ENCODE results near the gene UXS1.

Gene UXS1

DNA sequence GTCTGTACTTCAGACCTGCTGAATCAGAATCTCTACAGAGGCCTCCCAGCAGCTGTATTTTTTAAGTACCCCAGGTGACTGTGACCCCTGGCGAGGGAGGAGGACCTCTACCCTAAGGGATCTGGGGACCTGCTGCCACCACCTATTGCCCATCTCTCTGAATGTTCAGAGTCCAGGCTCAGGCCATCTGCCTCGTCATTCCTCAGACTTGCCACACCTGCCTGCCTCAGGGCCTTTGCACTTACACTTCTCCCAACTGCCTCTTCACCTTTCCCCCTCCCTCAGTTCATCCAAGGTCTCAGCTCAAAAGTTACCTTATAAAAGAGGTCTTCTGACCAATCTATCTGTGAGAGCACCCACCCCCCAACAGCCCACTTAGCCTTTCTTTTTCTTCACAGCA is 21.5 kb downstream of the UXS1 start:
- TF ChIP-seq, protein P1, sequence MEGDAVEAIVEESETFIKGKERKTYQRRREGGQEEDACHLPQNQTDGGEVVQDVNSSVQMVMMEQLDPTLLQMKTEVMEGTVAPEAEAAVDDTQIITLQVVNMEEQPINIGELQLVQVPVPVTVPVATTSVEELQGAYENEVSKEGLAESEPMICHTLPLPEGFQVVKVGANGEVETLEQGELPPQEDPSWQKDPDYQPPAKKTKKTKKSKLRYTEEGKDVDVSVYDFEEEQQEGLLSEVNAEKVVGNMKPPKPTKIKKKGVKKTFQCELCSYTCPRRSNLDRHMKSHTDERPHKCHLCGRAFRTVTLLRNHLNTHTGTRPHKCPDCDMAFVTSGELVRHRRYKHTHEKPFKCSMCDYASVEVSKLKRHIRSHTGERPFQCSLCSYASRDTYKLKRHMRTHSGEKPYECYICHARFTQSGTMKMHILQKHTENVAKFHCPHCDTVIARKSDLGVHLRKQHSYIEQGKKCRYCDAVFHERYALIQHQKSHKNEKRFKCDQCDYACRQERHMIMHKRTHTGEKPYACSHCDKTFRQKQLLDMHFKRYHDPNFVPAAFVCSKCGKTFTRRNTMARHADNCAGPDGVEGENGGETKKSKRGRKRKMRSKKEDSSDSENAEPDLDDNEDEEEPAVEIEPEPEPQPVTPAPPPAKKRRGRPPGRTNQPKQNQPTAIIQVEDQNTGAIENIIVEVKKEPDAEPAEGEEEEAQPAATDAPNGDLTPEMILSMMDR (IDR thresholded peaks at IDR 0.05; ENCODE audit: low read depth, low read length, missing control alignments), result no peak
- no peak for DNase-seq (ENCODE audit: low read depth)
- H3K4me3 ChIP-seq (ENCODE audit: low read depth, low read length), result no peak overlapping the region

DNA sequence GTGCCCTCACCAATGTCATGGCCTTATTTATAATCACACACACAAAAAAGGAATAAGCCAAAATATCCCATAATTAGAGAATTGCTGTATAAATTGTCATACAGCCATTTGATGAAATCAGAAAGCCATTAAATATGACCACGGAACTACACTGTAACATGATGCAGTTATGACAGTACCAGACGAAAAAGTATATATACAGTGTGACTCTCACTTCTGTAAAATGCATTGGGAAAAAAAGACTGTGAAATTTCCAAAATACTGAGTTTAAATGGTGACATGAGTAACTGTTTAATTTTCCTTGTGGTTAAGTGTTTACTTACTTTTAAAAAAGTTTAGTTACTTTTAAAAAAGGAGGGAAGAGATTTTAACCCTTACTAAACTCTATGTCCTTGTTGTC is 25.4 kb downstream of the UXS1 start:
- DNase-seq (ENCODE audit: low read depth), result no peak
- H3K4me3 ChIP-seq (ENCODE audit: low read depth, low read length), result no peak overlapping the region
- TF ChIP-seq, protein P1 (IDR thresholded peaks at IDR 0.05; ENCODE audit: low read depth, low read length, missing control alignments), result no peak

DNA sequence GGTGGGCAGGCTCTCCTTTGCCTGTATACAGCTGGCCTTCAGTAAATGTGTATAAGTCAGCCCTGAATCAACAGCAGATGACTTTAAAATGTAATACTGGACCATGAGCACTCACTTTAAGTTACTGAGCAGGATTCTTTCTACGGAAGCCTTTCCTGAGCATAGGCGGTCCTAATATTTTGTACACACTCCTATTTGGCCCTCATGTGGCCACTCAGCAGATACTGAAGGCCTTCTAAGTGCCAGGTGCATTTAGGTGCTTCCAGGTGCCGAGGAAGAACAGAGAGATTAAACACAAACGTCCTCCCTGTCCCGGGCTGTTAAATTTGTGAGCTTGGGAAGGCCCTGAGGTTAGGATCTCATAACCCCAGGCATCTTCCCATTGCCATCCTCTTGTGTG is 27.0 kb downstream of the UXS1 start:
- DNase-seq (ENCODE audit: low read depth), result no peak
- TF ChIP-seq, protein P1 (IDR thresholded peaks at IDR 0.05; ENCODE audit: low read depth, low read length, missing control alignments), result no peak

DNA sequence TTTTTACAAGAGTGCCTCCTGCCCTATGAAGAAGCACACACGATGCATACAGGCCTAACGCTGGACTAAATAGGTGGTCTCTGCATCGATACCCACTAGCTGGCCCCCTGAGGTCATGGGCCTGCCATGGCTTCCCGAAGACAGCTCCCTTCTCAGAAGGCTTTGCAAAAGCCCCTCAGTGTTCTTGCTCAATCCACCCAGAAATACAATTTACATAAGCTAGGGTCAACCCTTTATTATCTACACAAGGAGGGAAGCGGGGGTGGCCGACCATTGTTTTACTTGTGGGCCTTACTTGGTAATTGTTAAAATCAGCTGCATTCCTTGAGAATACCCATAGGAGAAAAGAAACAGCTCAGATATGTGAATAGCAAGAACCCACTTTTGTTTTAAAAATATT is 28.5 kb downstream of the UXS1 start:
- TF ChIP-seq, protein P1 (IDR thresholded peaks at IDR 0.05; ENCODE audit: low read depth, low read length, missing control alignments), result no peak
- no peak for DNase-seq (ENCODE audit: low read depth)
- no peak overlapping the region for H3K4me3 ChIP-seq (ENCODE audit: low read depth, low read length)

More for the DNA sequence above, 27.0 kb downstream of the UXS1 start:
- H3K4me3 ChIP-seq (ENCODE audit: low read depth, low read length), result no peak overlapping the region

DNA sequence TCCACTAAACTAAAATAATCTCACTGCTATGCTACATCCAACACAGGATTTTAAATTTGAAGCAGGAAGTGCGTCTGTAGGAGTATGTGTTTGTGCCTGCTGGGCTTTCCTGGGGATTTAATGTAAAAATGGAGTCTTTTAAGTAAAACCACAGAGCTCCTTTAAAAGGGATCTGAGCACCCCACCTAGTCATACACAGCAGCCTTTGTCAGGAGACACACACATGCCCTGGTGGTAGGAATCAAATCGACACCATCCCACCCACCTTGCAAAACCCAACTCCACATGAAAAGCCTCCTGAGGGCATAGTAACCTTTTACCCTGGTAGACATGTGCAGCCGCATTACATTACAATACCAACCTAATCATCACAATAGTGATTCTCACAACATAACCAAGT is 29.1 kb downstream of the UXS1 start:
- TF ChIP-seq, protein P1 (IDR thresholded peaks at IDR 0.05; ENCODE audit: low read depth, low read length, missing control alignments), result no peak
- H3K4me3 ChIP-seq (ENCODE audit: low read depth, low read length), result no peak overlapping the region
- DNase-seq (ENCODE audit: low read depth), result no peak

DNA sequence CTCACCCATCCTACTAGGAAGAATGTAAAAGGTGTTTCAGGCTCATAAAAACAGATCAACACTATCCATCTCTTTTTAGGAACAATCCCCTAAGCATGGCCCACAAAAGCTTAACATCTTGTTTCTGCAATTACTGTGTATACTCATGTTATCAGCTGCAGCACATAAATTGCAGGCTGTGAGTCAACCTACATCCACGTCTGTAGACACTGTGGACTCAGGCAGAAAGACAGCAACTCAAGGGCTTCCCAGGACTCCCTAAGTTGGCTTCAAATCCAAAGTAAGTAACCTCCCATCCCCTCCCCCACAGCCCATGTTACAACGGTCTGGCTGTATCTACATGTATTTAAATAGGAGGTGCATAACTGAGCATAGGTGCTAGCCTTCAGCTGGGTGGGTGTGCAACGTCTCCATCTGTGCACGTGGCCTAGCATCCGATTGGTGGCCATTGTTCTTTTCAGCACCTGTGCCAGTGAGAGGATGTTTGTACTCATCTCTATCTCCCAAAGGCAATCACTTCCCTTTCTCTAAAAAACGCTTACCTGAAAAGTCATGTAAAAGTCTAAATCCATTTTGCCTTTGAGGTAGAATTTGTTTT is 30.1 kb downstream of the UXS1 start:
- no peak overlapping the region for H3K4me3 ChIP-seq (ENCODE audit: low read depth, low read length)
- no peak for DNase-seq (ENCODE audit: low read depth)
- TF ChIP-seq, protein P1 (IDR thresholded peaks at IDR 0.05; ENCODE audit: low read depth, low read length, missing control alignments), result no peak

Data from GM12864 (cell line).